ENCODE measurements around the gene BNC2.

Gene BNC2

GRCh38 chr9:16434526-16434925 is 435.9 kb downstream of the BNC2 start:
- TF ChIP-seq CTCF (IDR thresholded peaks at IDR 0.05; ENCODE audit: insufficient read depth, low read length) (no peak), POLR2AphosphoS5 (IDR thresholded peaks at IDR 0.05; ENCODE audit: low read depth) (no peak)
- H3K4me3 ChIP-seq (replicated peaks; ENCODE audit: insufficient read depth, low read length): no peak overlapping the region
- no peak overlapping the region for H3K27ac ChIP-seq (replicated peaks)
- H3K27me3 ChIP-seq (ENCODE audit: insufficient read depth, poor library complexity, severe bottlenecking): no peaks in the 10 kb centered on the region
- DNase-seq (ENCODE audit: low read depth in 1 of 2, low spot score in 1 of 2): no peak

- no peak overlapping the region for H3K27ac ChIP-seq (replicated peaks)
- no peak overlapping the region for H3K4me3 ChIP-seq (replicated peaks; ENCODE audit: insufficient read depth, low read length)
- H3K27me3 ChIP-seq (ENCODE audit: insufficient read depth, poor library complexity, severe bottlenecking): no peaks in the 10 kb centered on the region
- DNase-seq (ENCODE audit: low read depth in 1 of 2, low spot score in 1 of 2): no peak
- TF ChIP-seq CTCF (IDR thresholded peaks at IDR 0.05; ENCODE audit: insufficient read depth, low read length): no peak
- no peak for TF ChIP-seq SPI1 (IDR thresholded peaks at IDR 0.05; ENCODE audit: borderline replicate concordance, low read depth)
- no peak for TF ChIP-seq REST (IDR thresholded peaks at IDR 0.05; ENCODE audit: insufficient replicate concordance, low read depth)
- no peak for TF ChIP-seq POLR2AphosphoS5 (IDR thresholded peaks at IDR 0.05; ENCODE audit: low read depth)
- no peak for TF ChIP-seq GABPA (IDR thresholded peaks at IDR 0.05; ENCODE audit: low read depth)
Observed at GRCh38 chr9:16433494-16433893, 437.0 kb downstream of the BNC2 start.

GRCh38 chr9:16431666-16432392 is 438.6 kb downstream of the BNC2 start:
- TF ChIP-seq POLR2AphosphoS5 (IDR thresholded peaks at IDR 0.05; ENCODE audit: low read depth) (no peak), GABPA (IDR thresholded peaks at IDR 0.05; ENCODE audit: low read depth) (no peak), SPI1 (IDR thresholded peaks at IDR 0.05; ENCODE audit: borderline replicate concordance, low read depth) (no peak), REST (IDR thresholded peaks at IDR 0.05; ENCODE audit: insufficient replicate concordance, low read depth) (no peak), CTCF (IDR thresholded peaks at IDR 0.05; ENCODE audit: insufficient read depth, low read length) (no peak)
- Histone ChIP-seq H3K4me3 (replicated peaks; ENCODE audit: insufficient read depth, low read length) (no peak overlapping the region), H3K27ac (replicated peaks) (no peak overlapping the region), H3K27me3 (ENCODE audit: insufficient read depth, poor library complexity, severe bottlenecking) (no peaks in the 10 kb centered on the region)
- DNase-seq (ENCODE audit: low read depth in 1 of 2, low spot score in 1 of 2): no peak

- no peak overlapping the region for H3K4me3 ChIP-seq (replicated peaks; ENCODE audit: insufficient read depth, low read length)
- no peak for DNase-seq (ENCODE audit: low read depth in 1 of 2, low spot score in 1 of 2)
- no peaks in the 10 kb centered on the region for H3K27me3 ChIP-seq (ENCODE audit: insufficient read depth, poor library complexity, severe bottlenecking)
- TF ChIP-seq REST (IDR thresholded peaks at IDR 0.05; ENCODE audit: insufficient replicate concordance, low read depth): no peak
- TF ChIP-seq SPI1 (IDR thresholded peaks at IDR 0.05; ENCODE audit: borderline replicate concordance, low read depth): no peak
- TF ChIP-seq POLR2AphosphoS5 (IDR thresholded peaks at IDR 0.05; ENCODE audit: low read depth): no peak
- TF ChIP-seq GABPA (IDR thresholded peaks at IDR 0.05; ENCODE audit: low read depth): no peak
- no peak for TF ChIP-seq CTCF (IDR thresholded peaks at IDR 0.05; ENCODE audit: insufficient read depth, low read length)
- no peak overlapping the region for H3K27ac ChIP-seq (replicated peaks)
Observed at GRCh38 chr9:16429671-16430070, 440.8 kb downstream of the BNC2 start.
